OCI-LY3 (cell line): ENCODE results near the gene XXYLT1.

Experiments
- CTCF ChIP-seq: fragments of 200-600, 300-600 bp; sonication (generic); IDR thresholded peaks from 2 replicates; pipeline ENCODE4 v1.5.1; 2014; ENCODE audit warnings: antibody characterized with exemption, low read length, low read depth
- EZH2phosphoT487 ChIP-seq: fragments of 200-600 bp; shearing (Covaris generic); IDR thresholded peaks from 2 replicates; pipeline ENCODE4 v1.6.1; 2018; ENCODE audit warnings: antibody characterized with exemption, mixed run types, low read depth

DNA sequence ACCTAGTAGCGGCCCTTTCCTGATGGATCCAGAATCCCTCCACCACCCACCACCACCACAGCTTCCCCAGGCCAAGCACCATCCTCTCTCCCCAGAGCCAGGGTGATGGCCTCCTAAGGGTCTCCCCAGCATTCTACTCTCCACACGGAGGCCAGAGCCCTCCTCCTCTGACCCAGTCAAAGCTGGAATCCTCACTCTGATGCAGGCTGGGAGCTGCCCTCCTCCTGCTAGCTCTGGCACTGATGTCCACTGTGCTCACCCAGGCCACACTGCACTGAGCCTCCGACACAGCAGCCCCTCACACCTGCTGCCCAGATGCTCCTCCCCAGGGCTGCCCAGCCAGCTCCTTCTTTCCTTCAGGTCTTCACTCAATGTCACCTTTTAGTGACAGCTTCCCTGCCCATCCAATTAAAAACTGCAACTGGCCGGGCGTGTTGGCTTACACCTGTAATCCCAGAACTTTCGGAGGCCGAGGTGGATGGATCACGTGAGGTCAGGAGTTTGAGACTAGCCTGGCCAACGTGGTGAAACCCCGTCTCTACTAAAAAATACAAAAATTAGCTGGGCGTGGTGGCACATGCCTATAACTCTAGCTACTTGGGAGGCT lies 21.0 kb downstream of the XXYLT1 start:
- TF ChIP-seq CTCF, result no peak
- TF ChIP-seq EZH2phosphoT487, result no peak
